ENCODE data around the gene NPBWR2.

DNA sequence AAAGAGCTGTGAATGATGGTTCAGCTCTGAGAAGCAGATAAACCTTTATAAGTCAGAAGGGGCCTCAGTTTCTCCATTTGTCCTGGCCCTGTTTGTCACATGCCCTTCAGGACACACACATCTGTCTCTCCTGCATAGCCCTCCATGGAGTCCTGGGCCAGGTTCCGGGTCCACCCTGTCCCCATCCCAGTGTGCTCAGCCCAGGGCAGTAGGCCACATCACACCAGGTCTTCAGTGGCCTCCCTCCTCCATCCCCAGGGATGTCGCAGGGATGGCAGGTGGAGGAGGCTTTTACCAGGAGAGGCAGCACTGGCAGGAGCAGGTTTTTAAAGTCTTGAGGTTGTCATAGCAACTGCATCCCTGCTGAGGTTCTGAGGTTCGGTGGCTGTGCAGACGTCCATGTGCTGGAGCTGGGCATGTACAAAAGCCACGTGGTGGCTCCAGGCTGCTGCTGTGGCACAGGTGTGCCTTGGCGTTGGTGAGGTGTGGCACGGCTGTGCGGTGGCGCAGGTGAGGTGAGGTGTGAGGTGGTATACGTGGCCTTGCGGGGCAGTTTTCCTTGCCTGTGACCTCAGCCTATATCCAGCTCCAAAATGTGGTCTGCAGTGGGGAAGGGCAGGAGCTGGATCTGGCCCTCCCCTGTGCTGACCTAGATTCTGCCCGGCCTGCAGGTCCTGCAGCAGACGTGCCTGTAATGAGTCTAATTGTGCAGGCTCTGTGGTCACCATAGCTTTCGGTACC is 8.0 kb upstream of the NPBWR2 start:
- no peak for TF ChIP-seq EP300 (IDR thresholded peaks at IDR 0.05; ENCODE audit: low read length)
- TF ChIP-seq, protein P1, sequence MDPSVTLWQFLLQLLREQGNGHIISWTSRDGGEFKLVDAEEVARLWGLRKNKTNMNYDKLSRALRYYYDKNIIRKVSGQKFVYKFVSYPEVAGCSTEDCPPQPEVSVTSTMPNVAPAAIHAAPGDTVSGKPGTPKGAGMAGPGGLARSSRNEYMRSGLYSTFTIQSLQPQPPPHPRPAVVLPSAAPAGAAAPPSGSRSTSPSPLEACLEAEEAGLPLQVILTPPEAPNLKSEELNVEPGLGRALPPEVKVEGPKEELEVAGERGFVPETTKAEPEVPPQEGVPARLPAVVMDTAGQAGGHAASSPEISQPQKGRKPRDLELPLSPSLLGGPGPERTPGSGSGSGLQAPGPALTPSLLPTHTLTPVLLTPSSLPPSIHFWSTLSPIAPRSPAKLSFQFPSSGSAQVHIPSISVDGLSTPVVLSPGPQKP (CRISPR knock-in tag; IDR thresholded peaks at IDR 0.05): no peak
- no peak for TF ChIP-seq MECOM (CRISPR knock-in tag; IDR thresholded peaks at IDR 0.05)
- no peak for TF ChIP-seq DDX20 (tag; IDR thresholded peaks at IDR 0.05; ENCODE audit: low read depth)
- TF ChIP-seq, protein P2, sequence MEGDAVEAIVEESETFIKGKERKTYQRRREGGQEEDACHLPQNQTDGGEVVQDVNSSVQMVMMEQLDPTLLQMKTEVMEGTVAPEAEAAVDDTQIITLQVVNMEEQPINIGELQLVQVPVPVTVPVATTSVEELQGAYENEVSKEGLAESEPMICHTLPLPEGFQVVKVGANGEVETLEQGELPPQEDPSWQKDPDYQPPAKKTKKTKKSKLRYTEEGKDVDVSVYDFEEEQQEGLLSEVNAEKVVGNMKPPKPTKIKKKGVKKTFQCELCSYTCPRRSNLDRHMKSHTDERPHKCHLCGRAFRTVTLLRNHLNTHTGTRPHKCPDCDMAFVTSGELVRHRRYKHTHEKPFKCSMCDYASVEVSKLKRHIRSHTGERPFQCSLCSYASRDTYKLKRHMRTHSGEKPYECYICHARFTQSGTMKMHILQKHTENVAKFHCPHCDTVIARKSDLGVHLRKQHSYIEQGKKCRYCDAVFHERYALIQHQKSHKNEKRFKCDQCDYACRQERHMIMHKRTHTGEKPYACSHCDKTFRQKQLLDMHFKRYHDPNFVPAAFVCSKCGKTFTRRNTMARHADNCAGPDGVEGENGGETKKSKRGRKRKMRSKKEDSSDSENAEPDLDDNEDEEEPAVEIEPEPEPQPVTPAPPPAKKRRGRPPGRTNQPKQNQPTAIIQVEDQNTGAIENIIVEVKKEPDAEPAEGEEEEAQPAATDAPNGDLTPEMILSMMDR (IDR thresholded peaks at IDR 0.05 in 2 of 3, conservative IDR thresholded peaks at IDR 0.05 in 1 of 3; ENCODE audit: insufficient read depth in 2 of 3, low read depth in 1 of 3, low read length in 3 of 3): no peak
- no peak for TF ChIP-seq KLF16 (IDR thresholded peaks at IDR 0.05)
- TF ChIP-seq POLR2AphosphoS5 (IDR thresholded peaks at IDR 0.05; ENCODE audit: control insufficient read depth, insufficient read depth, low read depth, low read length): no peak
- TF ChIP-seq POU5F1 (IDR thresholded peaks at IDR 0.05; ENCODE audit: borderline replicate concordance, low read depth, low read length, partially characterized antibody): no peak
- no peak for TF ChIP-seq EZH2 (IDR thresholded peaks at IDR 0.05; ENCODE audit: borderline replicate concordance, low read depth, low read length)
- TF ChIP-seq POLR2B (IDR thresholded peaks at IDR 0.05; ENCODE audit: low read depth, partially characterized antibody): no peak
- no peak for TF ChIP-seq ZNF436 (CRISPR knock-in tag; IDR thresholded peaks at IDR 0.05)
- no peak for TF ChIP-seq GTF2F1 (IDR thresholded peaks at IDR 0.05; ENCODE audit: low read depth, low read length)
- no peak for TF ChIP-seq CEBPB (tag; IDR thresholded peaks at IDR 0.05)
